GM20000 (cell line): ENCODE measurements around the gene CXXC5.

Source experiments
- DNase-seq: peaks from one replicate; pipeline ENCODE4 v3.0.0; 2012; ENCODE audit warnings: low spot score
- TF ChIP-seq, protein P1 (sequence below): IDR thresholded peaks from 2 replicates; pipeline ENCODE4 v1.5.1; 2012; ENCODE audit warnings: mild to moderate bottlenecking, control low read depth; ENCODE audit errors: extremely low read depth, missing control alignments

Gene CXXC5

GRCh38 chr5:139665626-139666025, 17.5 kb downstream of the CXXC5 start:
- DNase-seq, result no peak
- TF ChIP-seq, protein P1, sequence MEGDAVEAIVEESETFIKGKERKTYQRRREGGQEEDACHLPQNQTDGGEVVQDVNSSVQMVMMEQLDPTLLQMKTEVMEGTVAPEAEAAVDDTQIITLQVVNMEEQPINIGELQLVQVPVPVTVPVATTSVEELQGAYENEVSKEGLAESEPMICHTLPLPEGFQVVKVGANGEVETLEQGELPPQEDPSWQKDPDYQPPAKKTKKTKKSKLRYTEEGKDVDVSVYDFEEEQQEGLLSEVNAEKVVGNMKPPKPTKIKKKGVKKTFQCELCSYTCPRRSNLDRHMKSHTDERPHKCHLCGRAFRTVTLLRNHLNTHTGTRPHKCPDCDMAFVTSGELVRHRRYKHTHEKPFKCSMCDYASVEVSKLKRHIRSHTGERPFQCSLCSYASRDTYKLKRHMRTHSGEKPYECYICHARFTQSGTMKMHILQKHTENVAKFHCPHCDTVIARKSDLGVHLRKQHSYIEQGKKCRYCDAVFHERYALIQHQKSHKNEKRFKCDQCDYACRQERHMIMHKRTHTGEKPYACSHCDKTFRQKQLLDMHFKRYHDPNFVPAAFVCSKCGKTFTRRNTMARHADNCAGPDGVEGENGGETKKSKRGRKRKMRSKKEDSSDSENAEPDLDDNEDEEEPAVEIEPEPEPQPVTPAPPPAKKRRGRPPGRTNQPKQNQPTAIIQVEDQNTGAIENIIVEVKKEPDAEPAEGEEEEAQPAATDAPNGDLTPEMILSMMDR, result no peak

DNA sequence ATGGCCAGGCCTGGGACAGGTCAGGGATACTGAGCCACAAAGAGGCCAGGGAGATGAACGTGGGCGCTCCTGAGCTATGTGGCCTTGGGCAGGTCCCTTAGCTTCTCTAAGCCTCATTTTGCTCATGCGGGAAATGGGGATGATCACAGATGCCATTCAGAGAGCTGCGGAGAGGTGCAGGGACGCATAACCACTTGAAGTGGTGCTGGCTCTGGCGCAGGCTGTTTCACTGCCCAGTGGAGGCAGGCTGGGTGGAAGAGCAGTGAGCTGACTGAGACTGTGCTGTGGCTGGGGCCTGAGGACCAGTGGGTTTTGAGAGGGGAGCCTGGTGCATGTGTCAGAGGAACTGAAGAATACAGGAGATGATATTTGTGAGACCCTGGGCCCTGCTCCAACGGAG, 18.4 kb downstream of the CXXC5 start:
- DNase-seq, result no peak
- TF ChIP-seq, protein P1, result no peak

DNA sequence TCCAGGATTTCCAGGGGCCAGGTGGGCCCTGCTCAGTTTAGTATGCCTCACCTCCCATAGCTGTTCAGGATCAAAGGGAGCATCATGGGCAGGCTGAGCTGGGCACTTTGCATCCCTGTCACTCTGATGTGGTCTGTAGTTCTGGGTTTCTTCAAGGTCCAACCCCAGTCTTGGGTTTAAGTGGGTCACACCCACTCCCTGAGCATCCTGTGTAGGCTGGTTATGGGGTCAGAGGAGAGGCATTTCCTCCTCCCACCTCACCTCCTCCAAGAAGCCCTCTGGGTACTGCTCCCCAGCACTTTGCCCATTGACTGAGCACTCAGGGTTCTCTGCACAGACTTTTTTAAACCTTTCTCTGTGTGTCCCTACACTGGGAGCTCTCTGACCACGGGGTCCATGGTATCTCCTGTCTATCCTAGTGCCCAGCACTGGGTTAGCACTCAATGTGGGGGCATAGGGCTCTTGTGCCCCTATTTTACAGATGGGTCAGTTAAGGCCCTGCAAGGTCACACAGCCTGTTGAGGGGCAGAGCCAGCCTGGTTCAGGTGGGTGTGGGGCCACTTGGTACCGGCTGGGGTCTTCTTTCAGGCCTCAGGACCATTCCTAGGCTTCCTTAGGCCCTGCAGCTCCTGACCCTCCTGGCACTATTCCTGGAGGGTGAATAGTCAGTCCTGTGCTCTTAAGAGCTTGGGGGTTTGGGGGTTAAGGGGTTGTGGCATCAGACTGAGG, 19.0 kb downstream of the CXXC5 start:
- TF ChIP-seq, protein P1, result no peak
- no peak for DNase-seq

DNA sequence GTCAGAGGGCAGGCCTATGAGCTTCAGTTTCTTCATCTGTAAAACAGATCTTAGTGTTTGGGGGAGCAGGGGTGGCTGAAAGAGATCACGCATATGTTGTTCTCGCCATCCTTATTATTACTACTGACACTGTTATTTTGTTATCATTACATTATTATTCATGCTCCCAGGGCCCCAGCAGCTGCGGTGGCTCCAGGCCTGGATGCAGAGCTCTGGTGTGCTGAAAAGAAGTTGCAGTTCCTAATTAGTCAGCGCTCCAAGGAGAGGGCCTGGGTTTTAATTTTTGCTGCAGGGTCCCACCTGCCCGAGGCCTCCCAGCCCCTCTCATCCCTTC, 19.5 kb downstream of the CXXC5 start:
- no peak for DNase-seq
- TF ChIP-seq, protein P1, result no peak

- TF ChIP-seq, protein P1, result no peak
- DNase-seq, result peak; percentile 78
Measured at GRCh38 chr5:139668064-139668880, 20.1 kb downstream of the CXXC5 start.

DNA sequence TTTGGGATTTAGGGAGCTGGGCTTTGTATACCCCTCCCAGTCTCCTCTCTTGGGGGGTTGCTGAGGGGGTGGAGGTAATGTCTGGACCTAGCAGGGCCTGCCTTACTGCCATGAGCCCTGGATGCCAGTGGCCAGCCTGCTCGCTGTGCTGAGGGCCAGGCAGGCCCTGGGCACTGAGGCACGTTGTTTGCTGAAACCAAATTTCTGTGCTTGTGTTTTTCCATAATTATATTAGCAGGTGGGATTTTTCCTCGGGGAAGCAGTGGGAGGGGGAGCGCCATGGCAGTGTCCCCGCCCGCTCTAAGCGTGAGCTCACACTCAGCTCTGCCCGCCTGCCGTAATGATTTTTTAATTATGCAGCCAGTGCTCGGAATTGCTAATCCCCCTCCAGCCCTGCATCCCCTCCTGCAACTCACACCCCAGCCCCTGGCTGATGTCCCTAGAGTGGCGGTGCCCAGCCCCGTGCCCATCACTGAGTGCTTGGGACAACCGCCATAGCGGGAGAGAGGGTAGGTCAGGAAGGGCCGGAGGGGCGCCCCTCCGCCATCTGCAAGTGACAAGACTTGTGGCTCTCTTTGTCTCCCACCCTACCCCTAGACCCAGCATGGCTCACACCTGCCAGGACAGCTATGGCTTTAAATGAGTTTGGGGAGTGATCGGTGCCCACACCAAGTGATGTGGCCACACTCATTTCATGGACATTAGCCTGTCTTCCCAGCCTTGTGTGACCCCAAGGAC, 20.9 kb downstream of the CXXC5 start:
- TF ChIP-seq, protein P1, result no peak
- DNase-seq, result no peak

GRCh38 chr5:139669662-139670368, 21.7 kb downstream of the CXXC5 start:
- peak; percentile 80 for DNase-seq

More at GRCh38 chr5:139669662-139670368, 21.7 kb downstream of the CXXC5 start:
- TF ChIP-seq, protein P1, result no peak
